Measurements from ENCODE around the gene NEIL1.
A peak's percentile ranks its signal among the peaks of the same experiment; 100 is the strongest.
"Not testable (repeated sequence)": the region's sequence is repeated elsewhere in the genome, so short reads cannot be mapped to it uniquely, and the experiment has no call there.

Gene NEIL1

GRCh38 chr15:75346796-75347221, at the start of gene NEIL1:
NEIL1 (plus strand) TSS chr15:75347039; CDS start chr15:75348906, 1,867 bp downstream.
- FAIRE-seq = peak; percentile 81
- no peak for DNase-seq (ENCODE audit: extremely low spot score, insufficient read length, low read depth)

GRCh38 chr15:75298541-75299310, 48.1 kb upstream of the NEIL1 start:
- FAIRE-seq = peak; percentile 81

GRCh38 chr15:75299311-75299688, 47.5 kb upstream of the NEIL1 start:
- FAIRE-seq; DNase-seq (ENCODE audit: extremely low spot score, insufficient read length, low read depth): not testable (repeated sequence)

More at GRCh38 chr15:75298541-75299310, 48.1 kb upstream of the NEIL1 start:
- not testable (repeated sequence) for DNase-seq (ENCODE audit: extremely low spot score, insufficient read length, low read depth)

GRCh38 chr15:75300026-75300425, 46.8 kb upstream of the NEIL1 start:
- not testable (repeated sequence) for DNase-seq (ENCODE audit: extremely low spot score, insufficient read length, low read depth); FAIRE-seq

- FAIRE-seq (no peak), DNase-seq (ENCODE audit: extremely low spot score, insufficient read length, low read depth) (no peak)
Measured at GRCh38 chr15:75302318-75302717, 44.5 kb upstream of the NEIL1 start.

GRCh38 chr15:75302753-75303152, 44.1 kb upstream of the NEIL1 start:
- FAIRE-seq; DNase-seq (ENCODE audit: extremely low spot score, insufficient read length, low read depth): not testable (repeated sequence)

- FAIRE-seq (no peak), DNase-seq (ENCODE audit: extremely low spot score, insufficient read length, low read depth) (no peak)
Measured at GRCh38 chr15:75306188-75306587, 40.7 kb upstream of the NEIL1 start.

- DNase-seq (ENCODE audit: extremely low spot score, insufficient read length, low read depth) (peak; percentile 18), FAIRE-seq (no peak)
Measured at GRCh38 chr15:75307778-75308390, 39.0 kb upstream of the NEIL1 start.

- DNase-seq (ENCODE audit: extremely low spot score, insufficient read length, low read depth) (no peak), FAIRE-seq (no peak)
Measured at GRCh38 chr15:75309711-75310110, 37.1 kb upstream of the NEIL1 start.

GRCh38 chr15:75312548-75312947, 34.3 kb upstream of the NEIL1 start:
- not testable (repeated sequence) for FAIRE-seq; DNase-seq (ENCODE audit: extremely low spot score, insufficient read length, low read depth)

- FAIRE-seq (no peak), DNase-seq (ENCODE audit: extremely low spot score, insufficient read length, low read depth) (no peak)
Measured at GRCh38 chr15:75313116-75313845, 33.6 kb upstream of the NEIL1 start.

GRCh38 chr15:75314552-75315290, 32.1 kb upstream of the NEIL1 start:
- no peak for DNase-seq (ENCODE audit: extremely low spot score, insufficient read length, low read depth)
- FAIRE-seq = no peak

- not testable (repeated sequence) for FAIRE-seq; DNase-seq (ENCODE audit: extremely low spot score, insufficient read length, low read depth)
Measured at GRCh38 chr15:75319231-75319897, 27.5 kb upstream of the NEIL1 start.

- no peak for FAIRE-seq
- DNase-seq (ENCODE audit: extremely low spot score, insufficient read length, low read depth) = no peak
Measured at GRCh38 chr15:75321711-75322110, 25.1 kb upstream of the NEIL1 start.

GRCh38 chr15:75325922-75326321, 20.9 kb upstream of the NEIL1 start:
- no peak for DNase-seq (ENCODE audit: extremely low spot score, insufficient read length, low read depth)
- FAIRE-seq = no peak

GRCh38 chr15:75327005-75327404, 19.8 kb upstream of the NEIL1 start:
- FAIRE-seq (no peak), DNase-seq (ENCODE audit: extremely low spot score, insufficient read length, low read depth) (no peak)

GRCh38 chr15:75327491-75327890, 19.3 kb upstream of the NEIL1 start:
- FAIRE-seq = no peak
- DNase-seq (ENCODE audit: extremely low spot score, insufficient read length, low read depth) = no peak

GRCh38 chr15:75328493-75329314, 18.1 kb upstream of the NEIL1 start:
- DNase-seq (ENCODE audit: extremely low spot score, insufficient read length, low read depth) (no peak), FAIRE-seq (no peak)

GRCh38 chr15:75329571-75329970, 17.3 kb upstream of the NEIL1 start:
- DNase-seq (ENCODE audit: extremely low spot score, insufficient read length, low read depth) (no peak), FAIRE-seq (no peak)

All from GM18507 (cell line).